ENCODE data around the gene ZNF18. TPM values are rescaled to one million over a fixed set of nuclear protein-coding genes. Genes with fewer than 3 reads are reported as not detected.
"Not testable (repeated sequence)": the region's sequence is repeated elsewhere in the genome, so short reads cannot be mapped to it uniquely, and the experiment has no call there.

The ZNF18 gene
- total RNA-seq, 2 experiments from 2014 or later = 5.6 to 6.1 TPM

- POLR2A ChIA-PET = no interaction called here
- CTCF ChIA-PET = no interaction called here
Observed at GRCh38 chr17:11991461-11991860, 5.8 kb downstream of the ZNF18 start.

- CTCF ChIA-PET = interaction anchor here (0.8 kb wide), 1 partner anchor 72 kb away, joined by 3 read pairs; no protein-coding TSS in a partner anchor
- POLR2A ChIA-PET = no interaction called here
Observed at GRCh38 chr17:11990363-11990983, 6.8 kb downstream of the ZNF18 start.

- ChIA-PET POLR2A (no interaction called here), CTCF (no interaction called here)
Observed at GRCh38 chr17:11986942-11987329, 10.3 kb downstream of the ZNF18 start.

GRCh38 chr17:11986179-11986941, 10.9 kb downstream of the ZNF18 start:
- CTCF ChIA-PET = no interaction called here
- POLR2A ChIA-PET = no interaction called here

- CTCF ChIA-PET = interaction anchor here (0.7 kb wide), 2 partner anchors 41 to 893 kb away, joined by 3 to 4 read pairs; no protein-coding TSS in a partner anchor
- POLR2A ChIA-PET = no interaction called here
Observed at GRCh38 chr17:11981862-11982261, 15.4 kb downstream of the ZNF18 start.

GRCh38 chr17:11980813-11981212, 16.5 kb downstream of the ZNF18 start:
- ChIA-PET POLR2A (no interaction called here), CTCF (no interaction called here)

GRCh38 chr17:11979795-11980194, 17.5 kb downstream of the ZNF18 start:
- ChIA-PET POLR2A (no interaction called here), CTCF (no interaction called here)

GRCh38 chr17:11972741-11973140, 24.5 kb downstream of the ZNF18 start:
- CTCF ChIA-PET, POLR2A ChIA-PET: not testable (repeated sequence)

GRCh38 chr17:11969565-11969964, 27.7 kb downstream of the ZNF18 start:
- CTCF ChIA-PET = no interaction called here

GRCh38 chr17:11954936-11955335, 42.3 kb downstream of the ZNF18 start:
- ChIA-PET CTCF (no interaction called here), POLR2A (no interaction called here)

More at GRCh38 chr17:11969565-11969964, 27.7 kb downstream of the ZNF18 start:
- POLR2A ChIA-PET = no interaction called here

- POLR2A ChIA-PET = no interaction called here
- CTCF ChIA-PET = no interaction called here
Observed at GRCh38 chr17:11953924-11954323, 43.4 kb downstream of the ZNF18 start.

GRCh38 chr17:11952610-11953009, 44.7 kb downstream of the ZNF18 start:
- CTCF ChIA-PET = no interaction called here

GRCh38 chr17:11950771-11951519, 46.3 kb downstream of the ZNF18 start:
- ChIA-PET POLR2A (no interaction called here), CTCF (no interaction called here)

More at GRCh38 chr17:11952610-11953009, 44.7 kb downstream of the ZNF18 start:
- POLR2A ChIA-PET = no interaction called here

GRCh38 chr17:11949571-11949970, 47.7 kb downstream of the ZNF18 start:
- CTCF ChIA-PET, POLR2A ChIA-PET: not testable (repeated sequence)

GRCh38 chr17:11948789-11949188, 48.5 kb downstream of the ZNF18 start:
- ChIA-PET POLR2A (interaction anchor here (0.6 kb wide), 1 partner anchor 44 kb away, joined by 4 read pairs; no protein-coding TSS in a partner anchor), CTCF (no interaction called here)

- POLR2A ChIA-PET = no interaction called here
- CTCF ChIA-PET = no interaction called here
Observed at GRCh38 chr17:11944587-11944986, 52.7 kb downstream of the ZNF18 start.

GRCh38 chr17:11943759-11944347, 53.4 kb downstream of the ZNF18 start:
- CTCF ChIA-PET = no interaction called here

GRCh38 chr17:11943086-11943485, 54.2 kb downstream of the ZNF18 start:
- POLR2A ChIA-PET = not testable (repeated sequence)
- CTCF ChIA-PET = interaction anchor here (0.7 kb wide), 1 partner anchor 147 kb away, joined by 3 read pairs; no protein-coding TSS in a partner anchor

More at GRCh38 chr17:11943759-11944347, 53.4 kb downstream of the ZNF18 start:
- POLR2A ChIA-PET = no interaction called here

GRCh38 chr17:11940904-11941303, 56.4 kb downstream of the ZNF18 start:
- POLR2A ChIA-PET = no interaction called here
- CTCF ChIA-PET = interaction anchor here (0.5 kb wide), 1 partner anchor 41 kb away, joined by 4 read pairs; no protein-coding TSS in a partner anchor

GRCh38 chr17:11935734-11936406, 61.4 kb downstream of the ZNF18 start:
- CTCF ChIA-PET = interaction anchor here (0.7 kb wide), 1 partner anchor 48 kb away, joined by 3 read pairs; no protein-coding TSS in a partner anchor
- POLR2A ChIA-PET = no interaction called here

Measured in activated CD8-positive, alpha-beta memory T cell treated with anti-CD3 and anti-CD28 coated beads for 36 hours (primary cell).